ENCODE data around the gene S100A4. TPM values are rescaled to one million over a fixed set of nuclear protein-coding genes. Genes with fewer than 3 reads are reported as not detected.
"Not testable (repeated sequence)": the region's sequence is repeated elsewhere in the genome, so short reads cannot be mapped to it uniquely, and the experiment has no call there.

The S100A4 gene
- polyA plus RNA-seq, 1 experiment, result 20.0 TPM

DNA sequence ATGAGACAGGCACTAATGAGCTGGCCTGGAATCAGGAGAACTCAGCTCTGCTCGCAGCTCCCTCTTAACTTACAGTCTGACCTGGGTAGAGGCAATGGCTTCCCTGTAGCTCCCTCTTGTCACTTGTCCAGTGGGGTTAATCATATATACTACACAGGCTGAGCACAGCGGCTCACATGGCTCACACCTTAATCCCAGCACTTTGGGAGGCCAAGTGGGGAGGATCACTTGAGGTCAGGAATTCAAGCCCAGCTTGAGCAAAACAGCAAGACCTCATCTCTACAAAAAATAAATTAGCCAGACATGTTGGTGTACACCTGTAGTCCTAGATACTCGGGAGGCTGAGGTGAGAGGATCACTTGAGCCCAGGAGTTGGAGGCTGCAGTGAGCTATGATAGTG, 14.0 kb downstream of the S100A4 start:
- Histone ChIP-seq H3K9me3 (ENCODE audit: control insufficient read depth, insufficient read depth, low read length) (no peaks in the 10 kb centered on the region; the same call in 1 of the 2 replicates), H3K4me3 (ENCODE audit: low read depth, low read length) (no peak overlapping the region), H3K27ac (ENCODE audit: low read depth, low read length) (no peak overlapping the region), H3K27me3 (ENCODE audit: control insufficient read depth, insufficient read depth, low read length) (no peaks in the 10 kb centered on the region)
- no peak for DNase-seq (ENCODE audit: low read depth, low spot score)
- ChIA-PET CTCF (interaction anchor here (0.7 to 4.1 kb wide), 19 partner anchors 10 to 180 kb away, joined by 3 to 165 read pairs (median 20); partner anchors contain the start of genes CHTOP, S100A1, S100A13 and S100A2), POLR2A (interaction anchor here (1.1 to 5.2 kb wide), 3 partner anchors 33 to 102 kb away, joined by 3 to 76 read pairs (median 20); partner anchors contain the start of genes CHTOP and S100A2)
- TF ChIP-seq CTCF (IDR thresholded peaks at IDR 0.05; ENCODE audit: low read depth, low read length), result no peak

GRCh38 chr1:153527683-153528040, 17.9 kb downstream of the S100A4 start:
- POLR2A ChIA-PET, result no interaction called here
- CTCF ChIA-PET, result interaction anchor here (0.6 to 2.8 kb wide), 4 partner anchors 17 to 59 kb away, joined by 3 to 14 read pairs (median 5); no protein-coding TSS in a partner anchor
- no peaks in the 10 kb centered on the region for H3K9me3 ChIP-seq (ENCODE audit: control insufficient read depth, insufficient read depth, low read length)
- no peak for TF ChIP-seq CTCF (IDR thresholded peaks at IDR 0.05; ENCODE audit: low read depth, low read length)
- H3K4me3 ChIP-seq (ENCODE audit: low read depth, low read length), result no peak overlapping the region
- no peak for DNase-seq (ENCODE audit: low read depth, low spot score)
- no peaks in the 10 kb centered on the region for H3K27me3 ChIP-seq (ENCODE audit: control insufficient read depth, insufficient read depth, low read length)
- no peak overlapping the region for H3K27ac ChIP-seq (ENCODE audit: low read depth, low read length)

DNA sequence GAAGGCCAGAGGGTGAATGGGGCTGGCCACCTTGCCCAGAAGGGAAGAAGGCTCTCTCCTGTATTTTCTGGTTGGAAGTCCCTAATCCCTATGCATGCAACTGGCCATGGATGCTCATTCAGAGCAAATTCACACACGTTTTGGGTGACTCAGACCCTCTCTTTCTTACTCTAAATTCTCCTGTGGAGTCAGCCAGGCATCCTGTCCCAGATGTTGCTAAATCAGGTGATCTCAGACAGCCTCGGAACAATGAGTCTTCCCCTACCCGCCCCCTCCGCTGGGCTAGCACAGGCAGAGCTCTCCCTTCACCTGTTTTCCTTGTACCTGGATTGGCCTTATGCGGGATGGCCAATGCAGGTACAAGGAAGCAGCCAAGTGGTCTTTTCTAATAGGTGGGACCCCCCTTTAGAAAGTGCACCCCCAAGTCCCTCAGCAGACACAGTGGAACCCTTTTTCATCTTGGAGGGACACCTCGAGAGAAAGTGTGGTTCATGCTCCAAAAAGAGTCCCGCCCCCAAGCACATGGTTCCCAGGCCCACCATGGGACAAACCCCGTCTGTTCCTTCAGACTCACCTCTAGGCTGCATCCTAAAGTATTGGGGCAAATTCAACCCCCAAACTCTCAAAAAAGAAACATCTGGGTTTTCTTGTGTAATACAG, 18.5 kb downstream of the S100A4 start:
- Histone ChIP-seq H3K4me3 (ENCODE audit: low read depth, low read length) (no peak overlapping the region), H3K27ac (ENCODE audit: low read depth, low read length) (no peak overlapping the region), H3K9me3 (ENCODE audit: control insufficient read depth, insufficient read depth, low read length) (no peaks in the 10 kb centered on the region), H3K27me3 (ENCODE audit: control insufficient read depth, insufficient read depth, low read length) (no peaks in the 10 kb centered on the region)
- CTCF ChIA-PET, result interaction anchor here (0.5 to 3.5 kb wide), 5 partner anchors 16 to 113 kb away, joined by 3 to 27 read pairs (median 7); no protein-coding TSS in a partner anchor
- POLR2A ChIA-PET, result no interaction called here
- no peak for DNase-seq (ENCODE audit: low read depth, low spot score)
- TF ChIP-seq CTCF (IDR thresholded peaks at IDR 0.05; ENCODE audit: low read depth, low read length), result no peak

- CTCF ChIA-PET, result interaction anchor here (1.0 to 3.5 kb wide), 5 partner anchors 15 to 174 kb away, joined by 5 to 27 read pairs (median 9); no protein-coding TSS in a partner anchor
- Histone ChIP-seq H3K9me3 (ENCODE audit: control insufficient read depth, insufficient read depth, low read length) (no peaks in the 10 kb centered on the region), H3K27ac (ENCODE audit: low read depth, low read length) (no peak overlapping the region), H3K4me3 (ENCODE audit: low read depth, low read length) (no peak overlapping the region), H3K27me3 (ENCODE audit: control insufficient read depth, insufficient read depth, low read length) (no peaks in the 10 kb centered on the region)
- POLR2A ChIA-PET, result no interaction called here
- no peak for TF ChIP-seq CTCF (IDR thresholded peaks at IDR 0.05; ENCODE audit: low read depth, low read length)
- no peak for DNase-seq (ENCODE audit: low read depth, low spot score)
Measured at GRCh38 chr1:153526132-153526543, 19.5 kb downstream of the S100A4 start.

- CTCF ChIA-PET, result interaction anchor here (0.5 to 3.5 kb wide), 10 partner anchors 8 to 173 kb away, joined by 3 to 27 read pairs (median 6); no protein-coding TSS in a partner anchor
- no peak for TF ChIP-seq CTCF (IDR thresholded peaks at IDR 0.05; ENCODE audit: low read depth, low read length)
- POLR2A ChIA-PET, result no interaction called here
Measured at GRCh38 chr1:153525088-153525728, 20.4 kb downstream of the S100A4 start.

DNA sequence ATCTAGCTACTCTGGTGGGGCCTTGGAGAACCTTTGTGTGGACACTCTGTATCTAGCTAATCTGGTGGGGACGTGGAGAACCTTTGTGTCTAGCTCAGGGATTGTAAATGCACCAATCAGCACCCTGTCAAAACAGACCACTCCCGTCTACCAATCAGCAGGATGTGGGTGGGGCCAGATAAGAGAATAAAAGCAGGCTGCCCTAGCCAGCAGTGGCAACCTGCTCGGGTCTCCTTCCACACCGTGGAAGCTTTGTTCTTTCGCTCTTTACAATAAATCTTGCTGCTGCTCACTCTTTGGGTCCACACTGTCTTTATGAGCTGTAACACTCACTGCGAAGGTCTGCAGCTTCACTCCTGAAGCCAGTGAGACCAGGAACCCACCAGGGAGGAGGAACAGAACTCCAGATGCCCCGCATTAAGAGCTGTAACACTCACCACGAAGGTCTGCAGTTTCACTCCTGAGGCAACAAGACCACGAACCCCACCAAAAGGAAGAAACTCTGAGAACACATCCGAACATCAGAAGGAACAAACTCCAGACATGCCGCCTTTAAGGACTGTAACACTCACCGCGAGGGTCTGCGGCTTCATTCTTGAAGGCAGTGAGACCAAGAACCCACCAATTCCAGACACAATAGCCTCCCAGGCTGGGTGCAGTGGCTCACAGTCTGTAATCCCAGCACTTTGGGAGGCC, 23.1 kb downstream of the S100A4 start:
- H3K27ac ChIP-seq (ENCODE audit: low read depth, low read length); POLR2A ChIA-PET; H3K4me3 ChIP-seq (ENCODE audit: low read depth, low read length); H3K9me3 ChIP-seq (ENCODE audit: control insufficient read depth, insufficient read depth, low read length); H3K27me3 ChIP-seq (ENCODE audit: control insufficient read depth, insufficient read depth, low read length); DNase-seq (ENCODE audit: low read depth, low spot score): not testable (repeated sequence)
- CTCF ChIA-PET, result interaction anchor here (2.7 kb wide), 1 partner anchor 10 kb away, joined by 31 read pairs; no protein-coding TSS in a partner anchor

More at GRCh38 chr1:153525088-153525728, 20.4 kb downstream of the S100A4 start:
- Histone ChIP-seq H3K4me3 (ENCODE audit: low read depth, low read length) (no peak overlapping the region), H3K27ac (ENCODE audit: low read depth, low read length) (no peak overlapping the region), H3K9me3 (ENCODE audit: control insufficient read depth, insufficient read depth, low read length) (no peaks in the 10 kb centered on the region), H3K27me3 (ENCODE audit: control insufficient read depth, insufficient read depth, low read length) (no peaks in the 10 kb centered on the region)
- no peak for DNase-seq (ENCODE audit: low read depth, low spot score)

Measured in AG04450 (cell line).